SK-N-MC (cell line): Measurements from ENCODE around the gene GPR89B.
"Not testable (repeated sequence)": the region's sequence is repeated elsewhere in the genome, so short reads cannot be mapped to it uniquely, and the experiment has no call there.

Experiments
- EZH2 ChIP-seq: fragments of 200-600 bp; sonication (generic); IDR thresholded peaks from one replicate; pipeline ENCODE4 v1.6.1; 2017; ENCODE audit warnings: antibody characterized with exemption
- POLR2AphosphoS5 ChIP-seq: IDR thresholded peaks from 2 replicates; pipeline ENCODE4 v1.6.1; 2012; ENCODE audit warnings: mild to moderate bottlenecking, low read depth, low read length, borderline replicate concordance

GRCh38 chr1:147985374-147985773 is 57.2 kb downstream of the GPR89B start:
- not testable (repeated sequence) for TF ChIP-seq EZH2, POLR2AphosphoS5
